GM19043 (cell line): ENCODE data around the gene ARFGEF2.
A peak's percentile ranks its signal among the peaks of the same experiment; 100 is the strongest.
"Not testable (repeated sequence)": the region's sequence is repeated elsewhere in the genome, so short reads cannot be mapped to it uniquely, and the experiment has no call there.

Experiments used
- ATAC-seq: cut with Tn5 transposase; IDR thresholded peaks from one replicate; pipeline ENCODE4 v1.9.1; 2021; ENCODE audit warnings: low read depth; ENCODE audit not compliant: unreplicated experiment

ARFGEF2 gene

DNA sequence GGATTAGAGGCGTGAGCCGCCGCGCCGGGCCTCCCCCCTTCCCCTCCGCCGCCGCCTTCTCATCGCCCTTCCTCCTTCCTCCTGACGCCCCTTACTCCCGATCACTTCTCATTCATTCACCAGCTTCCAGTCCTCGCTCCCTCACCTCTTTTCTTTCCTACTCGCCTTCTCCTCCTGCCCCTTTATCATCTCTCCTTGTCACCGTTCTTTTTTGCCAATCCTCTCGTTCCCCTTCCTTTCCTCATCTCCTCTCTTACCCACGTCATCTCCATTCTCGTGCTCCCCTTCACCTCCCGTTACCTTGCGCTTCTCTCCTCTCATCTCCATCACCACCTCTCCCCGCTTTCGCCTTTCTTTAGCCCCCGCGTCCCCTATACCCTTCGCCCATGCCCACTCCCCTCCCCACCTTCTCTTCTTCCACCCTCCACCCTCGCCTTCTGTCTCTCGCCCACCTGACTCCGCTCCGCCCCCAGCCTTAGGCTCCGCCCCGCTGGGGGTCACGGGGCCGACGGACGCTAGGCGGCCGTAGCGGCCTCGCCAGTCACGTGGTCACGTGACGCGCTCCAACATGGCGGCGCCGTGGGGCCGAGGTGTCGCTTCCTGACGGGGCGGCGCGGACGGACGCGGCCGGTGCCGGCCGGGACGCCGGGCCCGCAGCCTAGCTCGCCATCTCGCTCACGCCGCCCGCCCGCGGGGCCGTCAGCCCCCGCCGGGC, at the start of gene ARFGEF2:
TSS of gene ARFGEF2 (plus strand) at position 544 of the 715 bp plus-strand sequence. CDS start 179 bp downstream, outside the sequence.
- ATAC-seq, result peak; percentile 73

DNA sequence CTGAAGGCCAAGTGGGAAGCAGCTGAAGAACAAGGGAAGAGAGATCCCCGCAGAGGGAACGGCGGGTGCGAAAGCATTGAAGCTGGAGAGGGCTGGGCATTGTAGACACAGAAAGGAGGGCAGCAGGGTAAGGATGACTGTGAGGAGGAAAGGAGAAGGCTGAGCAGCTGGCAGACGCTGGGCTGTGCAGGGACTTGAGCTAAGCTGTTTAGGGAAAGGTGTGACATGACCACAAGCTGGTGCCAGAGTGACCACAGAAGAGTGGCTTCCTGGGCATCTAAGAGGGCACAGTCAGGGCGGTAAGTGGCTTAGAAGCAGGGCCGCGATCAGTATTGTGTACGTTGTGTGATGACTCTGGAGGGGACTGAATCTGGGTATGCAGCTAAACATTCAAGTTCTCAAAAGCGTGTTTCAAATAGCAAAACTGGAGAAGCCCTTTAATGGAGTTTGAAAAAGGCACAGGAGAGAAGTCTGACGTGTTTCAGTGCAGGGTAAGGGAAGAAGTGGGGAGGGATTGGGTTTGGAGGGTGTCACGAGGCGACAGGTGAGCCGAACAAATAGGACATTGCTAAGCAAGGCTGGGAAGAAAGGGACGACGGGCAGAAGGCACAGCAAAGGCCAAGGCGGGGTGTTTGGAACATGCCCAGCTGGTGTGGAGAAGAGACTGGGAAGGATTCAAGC, 46.1 kb upstream of the ARFGEF2 start:
- ATAC-seq, result no peak

DNA sequence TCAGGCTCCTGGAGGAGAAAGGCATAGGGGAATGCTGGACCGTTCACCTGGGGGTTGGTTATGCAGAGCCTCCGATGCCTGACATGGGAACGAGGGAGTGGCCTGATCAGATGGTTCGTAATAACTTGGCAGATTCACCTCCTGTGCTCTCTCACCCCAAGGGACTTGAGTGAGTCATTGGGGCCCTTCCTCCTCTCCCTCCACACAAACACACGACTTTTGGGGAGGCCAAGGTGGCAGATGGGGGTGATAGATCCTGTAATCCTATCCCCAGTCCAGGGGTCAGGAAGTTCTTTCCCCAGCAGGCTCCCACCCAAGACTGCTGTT, 45.6 kb upstream of the ARFGEF2 start:
- no peak for ATAC-seq

DNA sequence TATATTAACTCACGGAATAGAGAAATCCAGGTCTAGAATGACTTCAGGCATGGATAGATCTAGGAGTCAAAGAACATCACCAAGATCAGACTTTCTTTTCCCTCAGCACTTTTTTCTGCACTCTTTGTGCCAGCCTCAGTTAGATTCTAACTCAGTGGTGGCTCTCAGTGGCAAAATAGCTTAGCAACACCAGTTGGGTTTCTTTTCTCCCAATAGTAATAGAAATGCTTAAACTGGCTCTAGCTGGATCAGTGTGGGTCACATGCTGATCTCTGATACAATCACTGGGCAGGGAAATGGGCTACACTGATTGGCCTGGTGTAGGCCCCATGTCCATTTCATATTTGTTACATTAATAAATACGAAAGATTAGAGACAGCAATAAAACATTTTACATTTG, 44.2 kb upstream of the ARFGEF2 start:
- no peak for ATAC-seq

DNA sequence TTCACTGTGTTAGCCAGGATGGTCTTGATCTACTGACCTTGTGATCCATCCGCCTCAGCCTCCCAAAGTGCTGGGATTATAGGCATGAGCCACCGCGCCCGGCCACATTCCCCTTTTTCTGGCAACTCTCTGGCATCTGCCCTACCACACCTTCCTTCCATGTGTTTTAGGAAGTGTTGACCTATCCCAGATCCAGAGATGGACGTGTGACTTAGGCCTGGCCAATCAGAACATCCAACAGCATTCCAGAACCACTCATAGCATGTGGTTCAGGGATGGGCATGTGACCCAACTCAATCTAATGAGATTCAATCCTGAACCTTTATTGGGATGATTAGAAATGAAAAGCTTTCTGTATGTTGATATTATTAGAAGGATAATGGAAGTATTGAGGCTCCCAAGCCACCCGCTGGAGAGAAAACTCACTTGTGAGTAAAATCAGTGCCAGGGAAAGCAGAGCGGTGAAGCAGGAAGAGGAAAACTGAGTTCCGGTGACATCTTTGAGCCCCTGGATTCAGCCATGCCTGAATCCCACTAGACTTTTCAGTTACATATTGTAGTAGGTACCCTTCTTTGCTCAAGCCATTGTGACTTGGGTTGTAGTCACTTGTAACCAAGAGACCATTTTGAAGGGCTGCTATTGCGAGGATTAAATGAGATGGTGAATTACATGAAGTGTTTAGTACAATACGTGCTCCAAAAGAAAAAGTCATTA, 42.8 kb upstream of the ARFGEF2 start:
- ATAC-seq, result no peak

DNA sequence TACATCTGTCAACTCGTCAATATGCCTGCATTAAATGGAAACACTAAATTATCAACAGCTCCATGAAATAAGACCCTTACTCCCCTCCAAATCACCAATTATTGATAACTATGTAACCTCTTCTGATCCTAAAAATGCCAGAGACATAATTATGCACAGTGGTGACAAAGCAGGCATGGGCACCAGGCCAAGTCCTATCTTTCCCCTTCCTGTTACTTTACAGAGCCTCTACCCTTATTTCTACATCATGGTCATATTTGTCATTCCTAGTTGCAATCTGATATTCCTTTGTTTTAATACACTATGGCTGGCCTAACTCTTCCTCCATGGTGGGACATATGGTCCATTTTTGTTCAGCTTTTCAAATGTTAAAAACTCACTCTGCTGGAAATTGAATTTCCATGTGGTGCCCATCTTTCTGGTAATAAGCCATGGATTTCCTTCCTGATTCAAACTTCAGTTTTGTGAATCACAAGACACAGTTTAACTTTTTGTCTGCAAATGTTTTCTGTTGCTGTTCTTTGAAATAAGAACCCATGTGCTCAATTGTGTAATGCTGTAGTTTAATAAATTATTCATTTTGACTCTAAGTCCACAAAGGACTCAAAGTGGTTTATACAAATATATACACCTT, 41.8 kb upstream of the ARFGEF2 start:
- no peak for ATAC-seq

DNA sequence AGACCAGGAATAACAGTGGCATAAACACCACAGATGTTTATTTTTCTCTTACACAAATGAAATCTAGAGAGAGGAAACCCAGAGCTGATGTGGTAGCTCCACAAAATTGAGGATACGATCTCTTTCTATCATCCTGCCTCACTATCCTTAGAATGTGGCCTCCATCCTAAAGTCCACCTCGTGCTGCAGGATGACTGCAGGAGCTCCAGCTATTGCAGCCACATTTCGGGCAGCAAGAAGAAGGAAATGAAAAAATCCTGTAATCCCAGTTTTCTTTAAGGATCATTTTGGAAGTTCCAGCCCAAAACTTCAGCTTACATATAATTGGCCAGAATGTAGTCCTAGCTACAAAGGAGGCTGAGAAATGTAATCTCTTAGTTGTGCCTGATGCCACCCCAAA, 41.2 kb upstream of the ARFGEF2 start:
- no peak for ATAC-seq

DNA sequence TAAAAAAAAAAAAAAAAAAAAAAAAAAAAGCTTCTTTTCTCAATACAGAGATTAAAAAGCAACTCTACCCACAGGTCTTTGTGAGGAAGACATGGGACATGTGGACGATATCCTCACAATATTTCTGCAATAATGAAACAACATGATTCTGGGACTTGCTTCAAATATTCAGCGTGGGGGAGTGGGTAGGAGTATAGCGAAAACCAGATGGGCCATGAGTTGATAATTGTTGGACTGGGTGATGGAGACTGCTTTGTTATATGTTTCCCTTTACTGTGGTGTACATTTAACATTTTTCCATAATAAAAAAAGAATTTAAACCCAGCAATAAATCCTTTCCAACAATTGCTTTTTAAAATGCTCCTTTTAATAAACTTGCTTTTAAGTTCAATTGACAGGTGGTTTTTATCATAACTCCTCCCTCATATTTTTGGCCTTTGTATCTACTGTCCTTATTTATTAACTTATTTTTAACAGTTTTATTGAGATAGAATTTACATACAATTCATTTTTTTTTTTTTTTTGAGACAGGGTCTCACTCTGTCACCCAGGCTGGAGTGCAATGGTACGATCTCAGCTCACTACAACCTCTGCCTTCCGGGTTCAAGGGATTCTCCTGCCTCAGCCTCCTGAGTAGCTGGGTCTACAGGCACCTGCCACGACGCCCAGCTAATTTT, 40.4 kb upstream of the ARFGEF2 start:
- ATAC-seq, result no peak

DNA sequence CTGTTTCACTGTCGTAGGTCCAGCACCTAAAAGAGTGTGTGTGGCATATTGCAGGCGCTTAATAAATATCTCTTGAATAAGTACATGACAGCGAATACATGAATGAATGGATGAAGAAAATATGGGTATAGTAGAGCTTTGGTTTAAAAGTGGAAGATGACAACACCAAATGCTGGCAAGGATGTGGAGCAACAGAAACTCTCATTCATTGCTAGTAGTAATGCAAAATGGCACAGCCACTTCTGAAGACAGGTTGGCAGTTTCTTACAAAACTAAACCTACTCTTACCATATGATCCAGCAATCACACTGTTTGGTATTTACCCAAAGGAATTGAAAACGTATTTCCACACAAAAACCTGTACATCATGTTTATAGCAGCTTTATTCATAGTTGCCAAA, 36.3 kb upstream of the ARFGEF2 start:
- no peak for ATAC-seq

DNA sequence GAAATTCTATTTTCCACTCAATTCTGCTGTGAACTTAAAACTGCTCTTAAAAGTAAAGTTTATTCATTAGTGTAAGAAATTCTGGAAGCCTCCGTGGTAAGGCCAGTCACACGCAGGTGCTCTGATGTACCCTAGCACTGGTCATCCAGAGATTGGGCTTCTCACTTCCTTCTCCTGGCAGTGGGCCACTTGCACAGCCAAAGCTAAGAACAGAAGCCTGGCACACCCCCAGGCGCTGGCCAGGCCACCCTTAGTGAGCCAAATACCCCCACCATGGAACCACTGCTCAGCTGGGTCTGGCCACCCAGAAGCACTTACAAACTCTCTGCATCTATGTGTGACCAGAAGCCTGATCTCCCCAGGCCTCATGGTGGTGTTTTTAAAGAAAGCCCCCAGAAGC, 35.3 kb upstream of the ARFGEF2 start:
- no peak for ATAC-seq

DNA sequence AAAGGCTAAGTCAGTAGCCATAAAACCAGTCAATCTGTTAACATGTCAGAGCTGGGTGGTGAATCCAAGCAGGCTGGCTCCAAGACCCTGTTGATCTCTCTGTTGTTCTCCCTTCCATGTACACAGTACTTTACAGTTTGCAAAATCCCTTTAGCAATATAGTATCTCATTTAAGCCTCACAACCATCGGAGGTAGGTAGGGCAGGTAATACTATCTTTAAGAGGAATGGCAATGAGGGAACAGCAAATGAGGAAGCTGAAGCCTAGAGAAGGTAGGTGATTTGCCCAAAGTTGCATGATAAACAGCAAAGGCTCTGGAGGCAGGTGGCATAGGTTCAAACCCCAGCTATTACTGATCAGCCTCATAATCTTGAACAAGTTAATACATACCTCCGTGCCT, 34.7 kb upstream of the ARFGEF2 start:
- no peak for ATAC-seq

DNA sequence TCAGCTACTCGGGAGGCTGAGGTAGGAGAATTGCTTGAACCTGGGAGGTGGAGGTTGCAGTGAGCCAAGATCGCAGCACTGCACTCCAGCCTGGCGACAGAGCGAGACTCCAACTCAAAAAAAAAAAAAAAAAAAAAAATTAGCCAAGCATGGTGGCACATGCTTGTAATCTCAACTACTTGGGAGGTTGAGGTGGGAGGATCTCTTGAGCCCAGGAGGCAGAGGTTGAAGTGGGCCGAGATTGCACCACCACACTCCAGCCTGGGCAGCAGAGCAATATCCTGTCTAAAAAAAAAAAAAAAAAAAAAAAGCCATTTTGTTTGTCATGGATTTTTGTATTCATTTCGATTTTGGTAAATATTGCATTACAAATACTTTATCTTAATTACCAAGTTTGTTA, 33.0 kb upstream of the ARFGEF2 start:
- ATAC-seq, result not testable (repeated sequence)

DNA sequence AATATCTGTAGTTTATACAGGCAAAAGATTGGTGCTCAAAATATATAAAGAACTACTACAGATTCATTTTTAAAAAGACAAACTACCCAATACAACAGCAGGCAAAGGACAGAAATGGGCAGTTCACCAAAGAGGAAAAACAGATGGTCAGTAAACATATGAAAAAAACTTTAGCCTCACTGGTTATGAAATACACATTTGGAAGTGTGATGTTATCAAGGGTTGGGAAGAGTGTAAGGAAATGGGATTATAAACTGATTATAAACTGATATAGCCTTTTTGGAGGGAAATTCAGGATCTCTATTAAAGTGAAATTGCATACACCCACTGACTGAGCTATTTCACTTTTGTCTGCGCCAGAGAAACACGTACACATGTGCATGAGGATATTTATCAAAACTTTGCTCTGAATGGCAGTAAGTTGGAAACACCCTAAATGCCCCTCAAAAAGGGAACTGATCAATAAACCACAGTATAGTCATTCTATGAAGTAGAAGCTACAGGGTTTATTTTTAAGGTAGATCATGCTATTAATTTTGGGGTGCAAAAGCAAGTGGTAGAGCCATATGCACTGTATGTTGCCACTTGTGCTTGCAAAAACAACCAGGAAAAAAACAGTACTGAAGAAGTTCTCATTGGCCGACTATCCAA, 32.2 kb upstream of the ARFGEF2 start:
- no peak for ATAC-seq

DNA sequence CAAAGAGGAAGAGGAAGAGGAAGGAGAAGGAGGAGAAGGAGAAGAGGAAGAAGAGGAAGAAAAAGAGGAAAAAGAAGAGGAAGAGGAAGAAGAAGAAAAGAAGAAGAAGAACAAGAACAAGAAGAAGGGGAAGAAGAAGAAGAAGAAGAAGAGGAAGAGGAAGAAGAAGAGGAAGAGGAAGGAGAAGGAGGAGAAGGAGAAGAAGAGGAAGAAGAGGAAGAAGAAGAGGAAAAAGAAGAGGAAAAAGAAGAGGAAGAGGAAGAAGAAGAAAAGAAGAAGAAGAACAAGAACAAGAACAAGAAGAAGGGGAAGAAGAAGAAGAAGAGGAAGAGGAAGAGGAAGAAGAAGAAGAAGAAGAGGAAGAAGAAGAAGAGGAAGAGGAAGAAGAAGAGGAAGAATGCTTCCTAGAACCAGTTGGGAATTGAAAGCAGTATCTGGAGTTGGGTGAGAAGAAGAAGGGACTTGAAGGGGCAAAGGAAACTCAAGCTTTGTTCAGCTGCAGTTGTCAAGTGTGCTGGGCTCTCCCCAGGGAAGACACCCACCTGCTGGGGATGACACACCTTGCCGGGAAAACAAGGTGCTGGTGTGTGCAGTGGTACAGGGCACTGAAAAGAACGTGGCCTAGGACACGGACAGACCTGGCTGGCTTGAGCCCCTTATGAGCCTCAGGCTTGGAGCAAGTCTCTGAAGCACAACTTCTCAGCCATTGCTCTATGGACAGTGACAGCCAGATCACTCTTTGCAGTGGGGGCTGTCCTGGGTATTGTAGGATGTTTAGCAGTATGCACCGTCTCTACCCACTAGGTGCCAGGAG, 30.1 kb upstream of the ARFGEF2 start:
- ATAC-seq, result no peak

DNA sequence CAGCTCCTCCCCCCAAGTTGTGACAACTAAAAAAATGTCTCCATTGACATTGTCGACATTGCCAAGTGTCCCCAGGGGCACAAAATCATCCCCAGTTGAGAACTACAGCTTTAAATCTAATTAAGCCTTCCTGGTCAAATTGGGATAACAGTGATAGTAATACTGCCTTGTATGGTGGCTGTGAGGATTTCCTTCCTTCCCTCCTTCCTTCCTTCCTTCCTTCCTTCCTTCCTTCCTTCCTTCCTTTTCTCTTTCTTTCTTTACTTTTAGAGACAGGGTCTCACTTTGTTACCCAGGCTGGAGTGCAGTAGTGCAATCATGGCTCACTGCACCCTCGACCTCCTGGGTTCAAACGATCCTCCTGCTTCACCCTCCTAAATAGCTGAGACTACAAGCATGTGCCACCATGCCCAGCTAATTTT, 29.5 kb upstream of the ARFGEF2 start:
- ATAC-seq, result no peak

DNA sequence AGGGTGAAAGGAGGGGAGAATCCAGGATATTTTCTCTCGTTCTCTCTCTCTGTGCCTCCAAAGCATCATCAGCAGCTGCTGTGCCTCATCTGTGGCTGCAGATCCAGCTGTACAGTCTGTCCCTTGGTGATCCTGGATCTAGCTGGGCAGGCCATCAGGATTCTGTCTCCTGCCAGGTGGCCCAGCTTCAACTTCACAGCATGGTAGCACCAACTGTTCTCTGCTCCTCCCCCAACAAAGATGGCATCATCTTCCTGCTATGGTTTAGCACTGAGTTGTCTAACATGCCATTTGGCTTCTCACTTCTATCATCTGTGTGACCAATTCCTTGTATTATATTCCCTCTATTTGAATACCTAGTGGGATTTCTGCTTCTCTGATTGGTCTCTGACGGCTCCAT, 28.6 kb upstream of the ARFGEF2 start:
- no peak for ATAC-seq

DNA sequence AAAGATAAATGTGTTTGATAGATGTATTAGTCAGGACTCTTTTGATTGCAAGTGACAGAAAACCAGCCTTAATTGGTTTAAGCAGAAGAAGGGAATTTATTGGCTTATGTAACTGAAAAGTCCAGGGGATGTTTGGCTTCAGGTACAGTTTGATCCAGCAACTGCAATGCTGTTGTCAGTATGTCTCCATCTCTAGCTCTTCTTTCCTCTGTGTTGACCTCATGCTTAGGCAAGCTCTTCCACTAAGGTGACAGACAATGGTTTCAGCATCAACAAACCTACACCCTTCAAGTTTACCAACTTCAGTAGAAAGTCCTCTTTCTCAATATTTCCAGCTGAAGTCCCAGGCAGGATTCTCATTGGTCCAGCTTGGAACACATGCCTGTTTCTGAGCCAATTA, 28.1 kb upstream of the ARFGEF2 start:
- no peak for ATAC-seq

DNA sequence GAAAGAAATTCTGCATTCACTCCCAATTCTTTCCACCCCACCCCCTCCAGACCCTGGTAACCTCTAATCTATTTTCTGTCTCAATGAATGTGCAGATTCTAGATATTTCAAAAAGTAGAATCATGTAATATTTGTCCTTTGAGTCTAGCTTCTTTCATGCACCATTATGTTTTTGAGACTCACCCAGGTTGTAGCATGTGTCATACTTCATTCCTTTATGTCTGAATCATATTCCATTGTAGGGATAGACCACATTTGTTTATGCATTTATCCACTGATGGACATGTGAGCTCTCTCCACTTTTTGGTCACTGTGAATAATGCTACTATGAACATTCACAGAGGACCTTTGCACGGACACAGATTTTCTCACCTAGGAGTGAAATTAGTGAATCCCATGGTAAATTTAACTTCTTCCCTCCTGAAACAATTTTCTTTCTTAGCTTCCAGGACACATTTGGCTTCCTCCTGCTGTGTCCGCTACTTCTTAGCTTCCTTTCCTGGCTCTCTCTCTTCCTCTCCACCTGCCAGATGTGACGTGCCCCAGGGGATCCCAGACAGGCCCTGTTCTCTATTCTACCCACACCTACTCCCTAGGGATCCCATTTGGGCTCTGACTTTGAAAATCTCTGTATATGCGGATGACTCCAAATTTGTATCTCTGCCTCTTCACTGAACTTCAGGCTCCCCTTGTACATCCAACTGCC, 24.1 kb upstream of the ARFGEF2 start:
- ATAC-seq, result no peak

DNA sequence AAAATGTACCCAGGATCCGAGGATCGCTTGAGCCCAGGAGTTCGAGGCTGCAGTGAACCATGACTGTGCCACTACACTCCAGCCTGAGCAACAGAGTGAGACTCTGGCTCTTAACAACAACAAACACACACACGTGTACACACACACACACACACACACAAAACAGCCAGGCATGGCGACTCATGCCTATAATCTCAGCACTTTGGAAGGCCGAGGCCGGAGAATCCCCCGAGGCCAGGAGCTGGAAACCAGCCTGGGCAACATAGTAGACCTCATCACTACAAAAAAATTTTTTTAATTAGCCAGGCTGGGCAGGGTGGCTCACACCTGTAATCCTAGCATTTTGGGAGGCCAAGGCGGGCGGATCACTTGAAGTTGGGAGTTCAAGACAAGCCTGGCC, 23.3 kb upstream of the ARFGEF2 start:
- no peak for ATAC-seq
